Measurements from ENCODE around the gene DDAH1.

Gene DDAH1

GRCh38 chr1:85359874-85360721 lies 104.9 kb downstream of the DDAH1 start:
- no peaks in the 10 kb centered on the region for H3K9me2 ChIP-seq (replicated peaks; ENCODE audit: insufficient read depth, low read length)
- no peak overlapping the region for H3K9ac ChIP-seq (ENCODE audit: low read length)
- no peaks in the 10 kb centered on the region for H3K27me3 ChIP-seq (ENCODE audit: low read length)
- H3K27ac ChIP-seq (ENCODE audit: low read depth, low read length): no peak overlapping the region
- H2AFZ ChIP-seq (ENCODE audit: low read depth, low read length, severe bottlenecking): no peak overlapping the region
- no peak overlapping the region for H3K4me3 ChIP-seq (ENCODE audit: insufficient read depth, low read length, poor library complexity, severe bottlenecking)
- H3K79me2 ChIP-seq (ENCODE audit: insufficient read depth, low read length): no peaks in the 10 kb centered on the region
- H3K36me3 ChIP-seq (ENCODE audit: low read length): no peaks in the 10 kb centered on the region
- H3K9me3 ChIP-seq (ENCODE audit: insufficient read depth, low read length): no peaks in the 10 kb centered on the region
- no peaks in the 10 kb centered on the region for H4K20me1 ChIP-seq (ENCODE audit: low read depth, low read length)
- H3K4me2 ChIP-seq (ENCODE audit: low read depth, low read length, poor library complexity, severe bottlenecking): no peak overlapping the region
- no peak for TF ChIP-seq EZH2phosphoT487 (conservative IDR thresholded peaks at IDR 0.05; ENCODE audit: low read length)
- TF ChIP-seq CTCF (IDR thresholded peaks at IDR 0.05; ENCODE audit: insufficient read depth, low read length, poor library complexity, severe bottlenecking): no peak
- no peaks in the 10 kb centered on the region for H3F3A ChIP-seq (ENCODE audit: insufficient read depth)

- H3K9me3 ChIP-seq (ENCODE audit: insufficient read depth, low read length): no peaks in the 10 kb centered on the region
- no peaks in the 10 kb centered on the region for H3K79me2 ChIP-seq (ENCODE audit: insufficient read depth, low read length)
- H3K27ac ChIP-seq (ENCODE audit: low read depth, low read length): no peak overlapping the region
- no peak overlapping the region for H3K4me3 ChIP-seq (ENCODE audit: insufficient read depth, low read length, poor library complexity, severe bottlenecking)
- no peaks in the 10 kb centered on the region for H3K9me2 ChIP-seq (replicated peaks; ENCODE audit: insufficient read depth, low read length)
- no peaks in the 10 kb centered on the region for H3K36me3 ChIP-seq (ENCODE audit: low read length)
- no peak overlapping the region for H3K4me2 ChIP-seq (ENCODE audit: low read depth, low read length, poor library complexity, severe bottlenecking)
- TF ChIP-seq CTCF (IDR thresholded peaks at IDR 0.05; ENCODE audit: insufficient read depth, low read length, poor library complexity, severe bottlenecking) (no peak), EZH2phosphoT487 (conservative IDR thresholded peaks at IDR 0.05; ENCODE audit: low read length) (no peak)
- no peaks in the 10 kb centered on the region for H4K20me1 ChIP-seq (ENCODE audit: low read depth, low read length)
- no peak overlapping the region for H2AFZ ChIP-seq (ENCODE audit: low read depth, low read length, severe bottlenecking)
- H3F3A ChIP-seq (ENCODE audit: insufficient read depth): no peaks in the 10 kb centered on the region
- H3K9ac ChIP-seq (ENCODE audit: low read length): no peak overlapping the region
- no peaks in the 10 kb centered on the region for H3K27me3 ChIP-seq (ENCODE audit: low read length)
These were observed 106.1 kb downstream of the DDAH1 start for GRCh38 chr1:85358702-85359438.

- no peaks in the 10 kb centered on the region for H3K27me3 ChIP-seq (ENCODE audit: low read length)
- no peak overlapping the region for H3K9ac ChIP-seq (ENCODE audit: low read length)
- H3K36me3 ChIP-seq (ENCODE audit: low read length): no peaks in the 10 kb centered on the region
- no peaks in the 10 kb centered on the region for H3K9me3 ChIP-seq (ENCODE audit: insufficient read depth, low read length)
- no peaks in the 10 kb centered on the region for H3F3A ChIP-seq (ENCODE audit: insufficient read depth)
- H3K9me2 ChIP-seq (replicated peaks; ENCODE audit: insufficient read depth, low read length): no peaks in the 10 kb centered on the region
- no peaks in the 10 kb centered on the region for H3K79me2 ChIP-seq (ENCODE audit: insufficient read depth, low read length)
- no peak overlapping the region for H3K27ac ChIP-seq (ENCODE audit: low read depth, low read length)
- H3K4me3 ChIP-seq (ENCODE audit: insufficient read depth, low read length, poor library complexity, severe bottlenecking): no peak overlapping the region
- no peak overlapping the region for H2AFZ ChIP-seq (ENCODE audit: low read depth, low read length, severe bottlenecking)
- no peak overlapping the region for H3K4me2 ChIP-seq (ENCODE audit: low read depth, low read length, poor library complexity, severe bottlenecking)
- TF ChIP-seq EZH2phosphoT487 (conservative IDR thresholded peaks at IDR 0.05; ENCODE audit: low read length) (no peak), CTCF (IDR thresholded peaks at IDR 0.05; ENCODE audit: insufficient read depth, low read length, poor library complexity, severe bottlenecking) (no peak)
- no peaks in the 10 kb centered on the region for H4K20me1 ChIP-seq (ENCODE audit: low read depth, low read length)
These were observed 107.1 kb downstream of the DDAH1 start for GRCh38 chr1:85357817-85358216.

Measured in SU-DHL-6 (cell line).